SK-N-SH (cell line): Measurements from ENCODE around the gene CCL24.

Experiments
- CHD2 ChIP-seq: fragments of 150-350 bp; IDR thresholded peaks from 2 replicates; pipeline ENCODE4 v1.6.1; 2018; ENCODE audit warnings: low read length; ENCODE audit not compliant: partially characterized antibody
- CTCF ChIP-seq: fragments of 200-600 bp; sonication (generic); IDR thresholded peaks from 2 replicates; pipeline ENCODE4 v1.6.1; 2017; ENCODE audit warnings: antibody characterized with exemption, mild to moderate bottlenecking, moderate library complexity
- EZH2phosphoT487 ChIP-seq: fragments of 200-600 bp; sonication (generic); IDR thresholded peaks from 2 replicates; pipeline ENCODE4 v1.6.1; 2017; ENCODE audit warnings: low read depth, mixed run types, mild to moderate bottlenecking, antibody characterized with exemption, moderate library complexity, borderline replicate concordance
- MAX ChIP-seq: IDR thresholded peaks from 2 replicates; pipeline ENCODE4 v1.4.0; 2012; ENCODE audit warnings: low read depth
- TCF12 ChIP-seq: IDR thresholded peaks from 2 replicates; pipeline ENCODE4 v1.4.0; 2012

- TF ChIP-seq CTCF (no peak), CHD2 (no peak), MAX (no peak), TCF12 (no peak), EZH2phosphoT487 (no peak)
Measured at GRCh38 chr7:75807452-75807851, 6.2 kb downstream of the CCL24 start.
